Stimulated activated CD8-positive, alpha-beta memory T cell treated with anti-CD3 and anti-CD28 coated beads, Interleukin-2, amount 100 ng/mL, for 48 hours (primary cell): ENCODE results near the gene NAV1.
A peak's percentile ranks its signal among the peaks of the same experiment; 100 is the strongest.
"Not testable (repeated sequence)": the region's sequence is repeated elsewhere in the genome, so short reads cannot be mapped to it uniquely, and the experiment has no call there.

Experiments
- DNase-seq, 2 donors: peaks; one replicate each; pipeline ENCODE4 v3.0.0-alpha.2; 2020; ENCODE audit warnings: low read depth in 2 of 2

The NAV1 gene

DNA sequence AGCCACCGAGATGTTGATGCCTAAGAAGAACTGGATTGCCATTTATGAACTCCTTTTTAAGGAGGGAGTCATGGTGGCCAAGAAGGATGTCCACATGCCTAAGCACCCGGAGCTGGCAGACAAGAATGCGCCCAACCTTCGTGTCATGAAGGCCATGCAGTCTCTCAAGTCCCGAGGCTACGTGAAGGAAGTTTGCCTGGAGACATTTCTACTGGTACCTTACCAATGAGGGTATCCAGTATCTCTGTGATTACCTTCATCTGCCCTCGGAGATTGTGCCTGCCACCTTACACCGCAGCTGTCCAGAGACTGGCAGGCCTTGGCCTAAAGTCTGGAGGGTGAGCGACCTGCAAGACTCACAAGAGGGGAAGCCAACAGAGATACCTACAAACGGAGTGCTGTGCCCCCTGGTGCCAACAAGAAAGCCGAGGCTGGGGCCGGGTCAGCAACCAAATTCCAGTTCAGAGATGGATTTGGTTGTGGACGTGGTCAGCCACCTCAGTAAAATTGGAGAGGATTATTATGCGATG is 18.8 kb upstream of the NAV1 start:
- not testable (repeated sequence) for DNase-seq

- DNase-seq, result no peak
Observed at GRCh38 chr1:201525193-201525778, 13.6 kb upstream of the NAV1 start.

GRCh38 chr1:201527879-201528278 is 11.0 kb upstream of the NAV1 start:
- DNase-seq, result no peak

- no peak for DNase-seq
Observed at GRCh38 chr1:201528631-201529252, 10.2 kb upstream of the NAV1 start.

GRCh38 chr1:201530741-201531531 is 8.0 kb upstream of the NAV1 start:
- DNase-seq, result peak; percentile 42 to 45

DNA sequence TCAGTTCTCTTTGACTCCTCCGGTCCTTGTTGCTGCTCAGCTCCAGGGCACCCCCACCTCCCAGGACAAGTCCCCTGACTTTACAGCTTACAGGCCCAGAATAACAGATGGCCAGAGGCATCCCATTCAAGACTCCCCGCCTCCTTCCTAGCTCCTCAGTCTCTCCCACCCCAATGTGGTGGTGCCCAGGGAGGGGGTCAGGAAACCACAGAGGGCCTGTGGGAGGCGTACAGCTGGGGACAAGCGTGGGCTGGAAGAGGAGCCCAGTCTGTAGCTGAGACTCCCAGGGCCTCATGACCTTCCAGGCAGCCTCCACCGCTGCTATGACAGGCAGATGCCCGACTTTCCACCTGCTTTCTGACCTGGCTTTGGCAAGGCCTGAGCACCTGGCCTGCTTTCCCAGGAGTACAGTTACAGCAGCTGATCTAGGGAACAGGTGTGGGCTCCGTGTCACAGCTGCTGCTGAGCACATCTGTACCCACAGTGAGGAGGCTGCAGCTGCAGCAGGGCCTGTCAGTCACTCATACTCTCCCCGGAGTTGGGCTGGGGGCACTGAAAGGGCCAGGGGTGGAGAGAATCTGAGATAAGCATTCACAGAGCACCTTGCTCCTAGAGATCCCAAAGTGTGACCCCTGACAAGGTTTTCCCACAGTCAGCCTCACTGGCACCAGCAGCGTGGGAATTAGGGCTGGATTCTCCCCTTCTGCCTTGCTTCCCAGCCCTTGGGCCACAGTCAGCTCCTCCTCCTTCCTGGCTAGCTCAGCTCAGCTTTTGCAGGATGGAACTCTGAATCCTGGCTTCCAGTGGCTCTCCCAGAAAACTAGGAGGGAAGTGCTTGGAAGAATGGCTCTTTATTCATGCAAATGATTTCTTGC is 7.1 kb upstream of the NAV1 start:
- no peak for DNase-seq

DNA sequence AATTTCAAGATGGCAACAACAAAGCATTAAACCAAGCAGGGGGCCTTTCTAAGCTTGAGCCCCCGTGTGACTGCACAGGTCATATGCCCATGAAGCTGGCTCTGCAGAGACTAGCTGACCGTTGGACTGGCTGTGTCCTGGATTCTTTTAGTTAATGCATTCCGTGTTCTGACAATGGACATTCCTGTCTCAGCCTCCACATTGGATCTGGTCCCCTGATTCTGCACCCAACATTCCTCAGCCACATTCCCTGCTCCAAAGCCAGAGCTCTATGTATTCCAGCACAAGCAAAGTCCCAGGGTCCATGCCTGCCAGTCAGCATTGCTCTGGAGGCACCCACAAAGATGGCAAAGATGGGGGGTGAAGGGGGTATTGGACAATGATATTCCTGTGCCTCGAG is 5.1 kb upstream of the NAV1 start:
- no peak for DNase-seq

- DNase-seq, result no peak
Observed at GRCh38 chr1:201535046-201535918, 3.6 kb upstream of the NAV1 start.

- no peak for DNase-seq
Observed at GRCh38 chr1:201535919-201536245, 3.0 kb upstream of the NAV1 start.

- no peak for DNase-seq
Observed at GRCh38 chr1:201536558-201536957, 2.4 kb upstream of the NAV1 start.

- DNase-seq, result no peak
Observed at GRCh38 chr1:201537028-201537427, 1.9 kb upstream of the NAV1 start.

DNA sequence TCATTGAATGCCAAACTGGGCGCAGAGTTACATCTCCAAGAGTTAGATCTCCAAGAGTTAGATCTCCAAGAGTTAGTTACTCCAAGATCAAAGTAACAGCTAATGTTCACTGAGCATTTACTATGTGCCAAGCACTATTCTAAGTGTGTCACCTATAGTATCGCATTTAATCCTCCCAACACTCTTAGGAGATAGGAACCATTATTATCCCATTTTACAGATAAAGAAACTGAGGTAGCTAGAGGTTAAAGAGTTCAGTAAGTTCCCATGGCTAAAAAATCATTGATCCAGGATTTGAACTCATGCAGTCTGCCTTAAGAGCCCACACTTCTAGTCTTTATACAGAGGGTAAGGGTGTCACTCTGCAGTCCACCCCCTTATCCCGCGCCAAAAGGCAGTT is 1.5 kb upstream of the NAV1 start:
- DNase-seq, result no peak

- DNase-seq, result no peak
Observed at GRCh38 chr1:201537891-201538611, 876 bp upstream of the NAV1 start.

GRCh38 chr1:201539561-201540431 is 869 bp downstream of the NAV1 start:
- DNase-seq, result no peak

GRCh38 chr1:201540846-201541735 is 2.2 kb downstream of the NAV1 start:
- DNase-seq, result no peak

GRCh38 chr1:201542309-201543035 is 3.5 kb downstream of the NAV1 start:
- DNase-seq, result no peak

DNA sequence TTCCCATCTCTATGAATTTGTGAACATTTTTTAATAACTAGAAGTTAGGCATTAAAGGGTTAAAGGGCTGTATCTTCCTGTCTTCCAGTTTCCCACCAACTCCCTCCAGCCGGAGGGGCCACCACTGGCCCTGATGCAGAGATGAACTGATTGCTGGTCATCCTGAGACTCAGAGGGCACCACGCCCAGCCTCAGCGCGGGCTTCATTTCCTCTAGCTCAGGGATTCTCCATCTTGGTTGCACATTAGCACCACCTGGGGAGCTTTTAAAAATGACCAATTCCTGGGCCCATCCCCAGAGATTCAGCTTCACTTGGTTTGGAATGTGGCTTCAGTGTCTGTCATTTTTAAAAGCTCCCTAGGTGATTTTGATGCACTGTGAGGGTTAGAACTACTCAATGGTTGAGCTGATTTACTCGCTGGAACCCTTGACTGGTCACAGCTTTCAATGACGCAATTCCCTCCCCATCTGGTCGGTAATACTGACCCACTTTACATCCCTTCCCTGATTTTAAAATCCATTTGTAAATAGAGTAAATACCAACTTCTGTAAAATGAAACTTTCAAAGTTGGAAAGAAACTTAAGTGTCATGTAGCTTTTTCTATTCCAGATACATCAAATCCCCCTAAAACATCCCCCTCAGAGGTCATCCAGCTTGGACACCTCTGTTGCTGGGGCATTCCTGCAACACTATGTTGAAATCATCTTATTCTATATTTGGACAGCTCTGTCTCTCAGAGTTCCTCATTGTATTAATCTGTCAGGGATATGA is 5.1 kb downstream of the NAV1 start:
- no peak for DNase-seq
